Kidney epithelial cell (primary cell): ENCODE results near the gene ZNF445. TPM values are rescaled to one million over a fixed set of nuclear protein-coding genes. Genes with fewer than 3 reads are reported as not detected.
"Not testable (repeated sequence)": the region's sequence is repeated elsewhere in the genome, so short reads cannot be mapped to it uniquely, and the experiment has no call there.

Experiments
- DNase-seq: peaks from one replicate; pipeline ENCODE4 v3.0.0-alpha.2; 2010; ENCODE audit warnings: low read depth
- H3K27me3 ChIP-seq: 2 replicates; pipeline ENCODE4 v1.6.0; 2011; ENCODE audit warnings: low read length; ENCODE audit not compliant: control insufficient read depth, insufficient read depth
- H3K36me3 ChIP-seq: 2 replicates; pipeline ENCODE4 v1.5.1; 2011; ENCODE audit warnings: low read length; ENCODE audit not compliant: control insufficient read depth, insufficient read depth
- H3K4me3 ChIP-seq: 2 replicates; pipeline ENCODE4 v1.5.1; 2011; ENCODE audit warnings: low read depth, mild to moderate bottlenecking, control low read depth, low read length
- CTCF ChIP-seq: IDR thresholded peaks from 2 replicates; pipeline ENCODE4 v1.5.1; 2011; ENCODE audit warnings: mild to moderate bottlenecking, moderate library complexity, low read length, control low read depth, inconsistent platforms; ENCODE audit not compliant: insufficient read depth, poor library complexity, severe bottlenecking
- total RNA-seq: library from RNA; depleted of rRNA; stranded (reverse); fragments of >200 nt; gene quantifications from 2 replicates; pipeline ENCODE4 v1.2.3, GENCODE V29; 2015

ZNF445 gene
- total RNA-seq, 1 donor from 2014 or later, result 6.3 TPM

GRCh38 chr3:44419116-44419922 lies 58.2 kb downstream of the ZNF445 start:
- Histone ChIP-seq H3K36me3 (no peaks in the 10 kb centered on the region), H3K27me3 (no peaks in the 10 kb centered on the region), H3K4me3 (no peak overlapping the region)
- DNase-seq, result no peak
- TF ChIP-seq CTCF, result no peak

GRCh38 chr3:44418549-44418948 lies 58.9 kb downstream of the ZNF445 start:
- Histone ChIP-seq H3K36me3 (no peaks in the 10 kb centered on the region), H3K4me3 (no peak overlapping the region), H3K27me3 (no peaks in the 10 kb centered on the region)
- peak; percentile 21 for TF ChIP-seq CTCF
- no peak for DNase-seq

- H3K4me3 ChIP-seq, H3K27me3 ChIP-seq, H3K36me3 ChIP-seq, DNase-seq: not testable (repeated sequence)
Observed at GRCh38 chr3:44418118-44418517, 59.4 kb downstream of the ZNF445 start.

GRCh38 chr3:44416031-44417030 lies 61.1 kb downstream of the ZNF445 start:
- Histone ChIP-seq H3K36me3 (no peaks in the 10 kb centered on the region), H3K27me3 (no peaks in the 10 kb centered on the region), H3K4me3 (no peak overlapping the region)
- no peak for TF ChIP-seq CTCF
- no peak for DNase-seq

GRCh38 chr3:44415421-44415820 lies 62.0 kb downstream of the ZNF445 start:
- H3K27me3 ChIP-seq, result no peaks in the 10 kb centered on the region
- TF ChIP-seq CTCF, result no peak
- H3K4me3 ChIP-seq, result no peak overlapping the region
- no peaks in the 10 kb centered on the region for H3K36me3 ChIP-seq
- no peak for DNase-seq

- TF ChIP-seq CTCF, result no peak
- no peak for DNase-seq
- Histone ChIP-seq H3K27me3 (no peaks in the 10 kb centered on the region), H3K4me3 (no peak overlapping the region), H3K36me3 (no peaks in the 10 kb centered on the region)
Observed at GRCh38 chr3:44414517-44415090, 62.9 kb downstream of the ZNF445 start.
